Measurements from ENCODE around the gene LARGE1.

- TF ChIP-seq CTCF (IDR thresholded peaks at IDR 0.05) (no peak), POLR2A (IDR thresholded peaks at IDR 0.05) (no peak)
Measured at GRCh38 chr22:33697640-33698039, 222.6 kb downstream of the LARGE1 start.

All from uterus (tissue), 2 donors.